Measurements from ENCODE around the gene ZIM2. TPM values are rescaled to one million over a fixed set of nuclear protein-coding genes. Genes with fewer than 3 reads are reported as not detected.
"Not testable (repeated sequence)": the region's sequence is repeated elsewhere in the genome, so short reads cannot be mapped to it uniquely, and the experiment has no call there.

ZIM2 gene
- total RNA-seq, 1 donor from 2014 or later: 0.19 TPM

GRCh38 chr19:56864443-56865125 lies 24.1 kb upstream of the ZIM2 start:
- no peaks in the 10 kb centered on the region for H3K4me1 ChIP-seq
- no peak overlapping the region for H3K27ac ChIP-seq (replicated peaks)
- peaks cover 10% of the 10 kb centered on the region for H3K9me3 ChIP-seq (replicated peaks)
- H3K4me3 ChIP-seq: no peak overlapping the region
- intact Hi-C loops (cut with micrococcal nuclease): no loop called here
- DNase-seq: no peak
- H3K27me3 ChIP-seq (ENCODE audit: low read depth): peaks cover 36% of the 10 kb centered on the region
- H3K36me3 ChIP-seq: no peaks in the 10 kb centered on the region
- TF ChIP-seq, protein P1, sequence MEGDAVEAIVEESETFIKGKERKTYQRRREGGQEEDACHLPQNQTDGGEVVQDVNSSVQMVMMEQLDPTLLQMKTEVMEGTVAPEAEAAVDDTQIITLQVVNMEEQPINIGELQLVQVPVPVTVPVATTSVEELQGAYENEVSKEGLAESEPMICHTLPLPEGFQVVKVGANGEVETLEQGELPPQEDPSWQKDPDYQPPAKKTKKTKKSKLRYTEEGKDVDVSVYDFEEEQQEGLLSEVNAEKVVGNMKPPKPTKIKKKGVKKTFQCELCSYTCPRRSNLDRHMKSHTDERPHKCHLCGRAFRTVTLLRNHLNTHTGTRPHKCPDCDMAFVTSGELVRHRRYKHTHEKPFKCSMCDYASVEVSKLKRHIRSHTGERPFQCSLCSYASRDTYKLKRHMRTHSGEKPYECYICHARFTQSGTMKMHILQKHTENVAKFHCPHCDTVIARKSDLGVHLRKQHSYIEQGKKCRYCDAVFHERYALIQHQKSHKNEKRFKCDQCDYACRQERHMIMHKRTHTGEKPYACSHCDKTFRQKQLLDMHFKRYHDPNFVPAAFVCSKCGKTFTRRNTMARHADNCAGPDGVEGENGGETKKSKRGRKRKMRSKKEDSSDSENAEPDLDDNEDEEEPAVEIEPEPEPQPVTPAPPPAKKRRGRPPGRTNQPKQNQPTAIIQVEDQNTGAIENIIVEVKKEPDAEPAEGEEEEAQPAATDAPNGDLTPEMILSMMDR (IDR thresholded peaks at IDR 0.05; ENCODE audit: borderline replicate concordance): no peak

- TF ChIP-seq, protein P1 (IDR thresholded peaks at IDR 0.05; ENCODE audit: borderline replicate concordance): no peak
- no peaks in the 10 kb centered on the region for H3K4me1 ChIP-seq
- intact Hi-C loops (cut with micrococcal nuclease): no loop called here
- peaks cover 39% of the 10 kb centered on the region for H3K27me3 ChIP-seq (ENCODE audit: low read depth)
- no peak overlapping the region for H3K4me3 ChIP-seq
- no peaks in the 10 kb centered on the region for H3K36me3 ChIP-seq
- H3K9me3 ChIP-seq (replicated peaks): peaks cover 10% of the 10 kb centered on the region
- H3K27ac ChIP-seq (replicated peaks): no peak overlapping the region
- no peak for DNase-seq
These were observed 22.2 kb upstream of the ZIM2 start for GRCh38 chr19:56862741-56863140.

DNA sequence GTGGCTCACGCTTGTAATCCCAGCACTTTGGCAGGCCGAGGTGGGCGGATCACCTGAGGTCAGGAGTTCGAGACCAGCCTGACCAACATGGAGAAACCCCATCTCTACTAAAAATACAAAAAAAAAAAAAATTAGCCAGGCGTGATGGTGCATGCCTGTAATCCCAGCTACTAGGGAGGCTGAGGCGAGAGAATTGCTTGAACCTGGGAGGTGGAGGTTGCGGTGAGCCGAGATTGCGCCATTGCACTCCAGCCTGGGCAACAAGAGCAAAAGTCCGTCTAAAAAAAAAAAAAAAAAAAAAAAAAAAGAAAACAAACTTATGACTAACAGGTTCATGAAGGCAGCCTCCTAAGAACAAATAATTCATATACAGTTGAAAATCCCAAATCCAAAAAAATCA lies 19.9 kb upstream of the ZIM2 start:
- intact Hi-C loops (cut with micrococcal nuclease); DNase-seq; H3K36me3 ChIP-seq; H3K4me3 ChIP-seq; H3K9me3 ChIP-seq (replicated peaks); H3K4me1 ChIP-seq; H3K27ac ChIP-seq (replicated peaks): not testable (repeated sequence)
- H3K27me3 ChIP-seq (ENCODE audit: low read depth): peaks cover 43% of the 10 kb centered on the region

DNA sequence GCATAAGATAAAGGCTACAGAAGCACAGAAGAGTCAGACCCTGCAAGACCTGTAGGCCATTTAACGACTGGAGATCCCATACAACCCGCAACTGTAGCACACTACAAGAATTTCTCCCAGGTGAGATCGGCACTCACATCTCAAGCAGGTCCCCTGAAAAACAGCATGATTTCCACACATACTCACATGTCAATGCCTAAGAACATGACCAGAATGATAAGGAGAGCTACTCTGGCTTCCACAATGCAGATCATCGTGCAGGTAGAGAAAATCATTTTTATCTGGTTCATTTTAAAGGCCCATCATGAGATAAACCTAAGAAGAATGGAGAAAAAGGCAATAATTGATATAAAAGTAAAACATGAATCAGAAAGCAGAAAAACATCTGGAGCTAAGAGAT lies 17.5 kb upstream of the ZIM2 start:
- Histone ChIP-seq H3K36me3 (no peaks in the 10 kb centered on the region), H3K9me3 (replicated peaks) (peaks cover 8% of the 10 kb centered on the region), H3K4me1 (no peaks in the 10 kb centered on the region), H3K4me3 (no peak overlapping the region), H3K27me3 (ENCODE audit: low read depth) (peaks cover 41% of the 10 kb centered on the region), H3K27ac (replicated peaks) (no peak overlapping the region)
- DNase-seq: no peak
- TF ChIP-seq, protein P1 (IDR thresholded peaks at IDR 0.05; ENCODE audit: borderline replicate concordance): no peak
- intact Hi-C loops (cut with micrococcal nuclease): no loop called here

DNA sequence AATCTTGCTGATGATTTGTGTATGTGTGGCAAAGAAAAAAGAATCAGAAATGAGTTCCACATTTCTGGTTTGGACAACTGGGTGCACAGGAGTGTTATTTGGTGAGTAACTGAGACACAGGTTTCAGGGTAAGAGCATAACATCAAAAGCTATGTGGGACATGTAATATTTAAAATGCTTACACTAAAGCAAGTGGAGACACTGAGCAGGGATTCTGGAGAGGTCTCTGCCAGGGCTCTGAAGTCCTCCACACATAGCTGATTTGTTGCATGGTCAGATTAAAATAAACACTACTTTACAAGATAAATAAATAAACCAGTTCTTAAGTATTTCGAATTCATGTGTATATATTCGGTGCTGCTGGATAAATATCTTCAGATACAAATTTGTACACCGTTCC lies 16.3 kb upstream of the ZIM2 start:
- Histone ChIP-seq H3K36me3 (no peaks in the 10 kb centered on the region), H3K27me3 (ENCODE audit: low read depth) (peaks cover 36% of the 10 kb centered on the region), H3K9me3 (replicated peaks) (peaks cover 15% of the 10 kb centered on the region), H3K4me1 (no peaks in the 10 kb centered on the region), H3K27ac (replicated peaks) (no peak overlapping the region), H3K4me3 (no peak overlapping the region)
- intact Hi-C loops (cut with micrococcal nuclease): no loop called here
- DNase-seq: no peak
- TF ChIP-seq, protein P1 (IDR thresholded peaks at IDR 0.05; ENCODE audit: borderline replicate concordance): no peak

- H3K27ac ChIP-seq (replicated peaks); H3K4me1 ChIP-seq; H3K4me3 ChIP-seq; intact Hi-C loops (cut with micrococcal nuclease); H3K36me3 ChIP-seq; DNase-seq: not testable (repeated sequence)
- peaks cover 19% of the 10 kb centered on the region for H3K9me3 ChIP-seq (replicated peaks)
- peaks cover 26% of the 10 kb centered on the region for H3K27me3 ChIP-seq (ENCODE audit: low read depth)
These were observed 11.8 kb upstream of the ZIM2 start for GRCh38 chr19:56852361-56852760.

Data from left ventricle myocardium inferior (tissue), 1 donor.